HG02763 (cell line): Measurements from ENCODE around the gene PRSS27.

Source experiments
- ATAC-seq: cut with Tn5 transposase; IDR thresholded peaks from one replicate; pipeline ENCODE4 v1.9.1; 2021; ENCODE audit warnings: mild to moderate bottlenecking, moderate library complexity; ENCODE audit not compliant: unreplicated experiment

The PRSS27 gene

GRCh38 chr16:2720064-2720457 is at the start of gene PRSS27:
Gene PRSS27 (minus strand): TSS chr16:2720224. CDS start chr16:2720160, 64 bp downstream.
- ATAC-seq: no peak

GRCh38 chr16:2769675-2770056 is 49.6 kb upstream of the PRSS27 start:
- no peak for ATAC-seq

GRCh38 chr16:2769100-2769529 is 49.1 kb upstream of the PRSS27 start:
- no peak for ATAC-seq

- no peak for ATAC-seq
These were observed 48.5 kb upstream of the PRSS27 start for GRCh38 chr16:2768403-2769089.

- ATAC-seq: no peak
These were observed 47.9 kb upstream of the PRSS27 start for GRCh38 chr16:2767891-2768290.

- ATAC-seq: no peak
These were observed 47.2 kb upstream of the PRSS27 start for GRCh38 chr16:2767140-2767731.

- no peak for ATAC-seq
These were observed 46.6 kb upstream of the PRSS27 start for GRCh38 chr16:2766430-2767139.

GRCh38 chr16:2765462-2766404 is 45.7 kb upstream of the PRSS27 start:
- no peak for ATAC-seq

GRCh38 chr16:2764718-2765117 is 44.7 kb upstream of the PRSS27 start:
- ATAC-seq: no peak

GRCh38 chr16:2763173-2763572 is 43.1 kb upstream of the PRSS27 start:
- ATAC-seq: no peak

- no peak for ATAC-seq
These were observed 42.7 kb upstream of the PRSS27 start for GRCh38 chr16:2762711-2763110.

- ATAC-seq: no peak
These were observed 42.0 kb upstream of the PRSS27 start for GRCh38 chr16:2761886-2762583.

GRCh38 chr16:2761472-2761871 is 41.4 kb upstream of the PRSS27 start:
- no peak for ATAC-seq

- no peak for ATAC-seq
These were observed 37.3 kb upstream of the PRSS27 start for GRCh38 chr16:2757344-2757743.

GRCh38 chr16:2756288-2757015 is 36.4 kb upstream of the PRSS27 start:
- ATAC-seq: no peak

GRCh38 chr16:2755158-2755557 is 35.1 kb upstream of the PRSS27 start:
- no peak for ATAC-seq

- no peak for ATAC-seq
These were observed 33.7 kb upstream of the PRSS27 start for GRCh38 chr16:2753733-2754020.

- peak; percentile 43 for ATAC-seq
These were observed 33.1 kb upstream of the PRSS27 start for GRCh38 chr16:2752850-2753732.
